ENCODE results near the gene ELMO3. TPM values are rescaled to one million over a fixed set of nuclear protein-coding genes. Genes with fewer than 3 reads are reported as not detected.

Gene ELMO3
- total and polyA plus RNA-seq, 2 of the 13 experiments (the other 11 are each of a cell fraction or from before 2014, with no cell fraction given): 2.6 to 4.0 TPM

GRCh38 chr16:67164599-67165061, 34.3 kb upstream of the ELMO3 start, which contains the start of gene HSF4 (continued):
- TF ChIP-seq IRF9 (CRISPR knock-in tag; IDR thresholded peaks at IDR 0.05; ENCODE audit: borderline replicate concordance) (no peak), FOSL1 (CRISPR knock-in tag; IDR thresholded peaks at IDR 0.05; ENCODE audit: borderline replicate concordance) (no peak; the same call in 1 of the 2 replicates), ZBTB2 (CRISPR knock-in tag; IDR thresholded peaks at IDR 0.05; ENCODE audit: low read depth) (peak; percentile 89), ZNF329 (CRISPR knock-in tag; IDR thresholded peaks at IDR 0.05; ENCODE audit: low read depth) (peak; percentile 73; the same call in 1 of the 2 replicates), THAP11 (CRISPR knock-in tag; IDR thresholded peaks at IDR 0.05) (peak; percentile 75), ZNF33A (CRISPR knock-in tag; IDR thresholded peaks at IDR 0.05; ENCODE audit: borderline replicate concordance) (no peak), ZBTB26 (CRISPR knock-in tag; IDR thresholded peaks at IDR 0.05; ENCODE audit: borderline replicate concordance) (0 out of 2 replicates have a peak, but pooled peaks have one; percentile 58), ELK4 (CRISPR knock-in tag; IDR thresholded peaks at IDR 0.05; ENCODE audit: borderline replicate concordance) (0 out of 2 replicates have a peak, but pooled peaks have one; percentile 50), ATAD3A (CRISPR knock-in tag; IDR thresholded peaks at IDR 0.05) (no peak), CSRNP1 (CRISPR knock-in tag; IDR thresholded peaks at IDR 0.05) (peak; percentile 88), HOMEZ (CRISPR knock-in tag; IDR thresholded peaks at IDR 0.05; ENCODE audit: low read depth) (no peak), SOX5 (CRISPR knock-in tag; IDR thresholded peaks at IDR 0.05; ENCODE audit: borderline replicate concordance) (peak; percentile 77; the same call in 1 of the 2 replicates), GTF3A (CRISPR knock-in tag; conservative IDR thresholded peaks at IDR 0.05) (no peak), KLF11 (CRISPR knock-in tag; IDR thresholded peaks at IDR 0.05) (no peak), ZNF282 (IDR thresholded peaks at IDR 0.05; ENCODE audit: partially characterized antibody) (no peak), ZNF383 (CRISPR knock-in tag; IDR thresholded peaks at IDR 0.05; ENCODE audit: borderline replicate concordance) (no peak), ZNF260 (CRISPR knock-in tag; IDR thresholded peaks at IDR 0.05; ENCODE audit: borderline replicate concordance, low read depth) (no peak), ZNF331 (CRISPR knock-in tag; IDR thresholded peaks at IDR 0.05) (peak; percentile 95), SAFB2 (CRISPR knock-in tag; IDR thresholded peaks at IDR 0.05; ENCODE audit: borderline replicate concordance, low read depth) (peak; percentile 97)

Data from HepG2 (cell line).